GM21717 (cell line): ENCODE data around the gene CUBN.
"Not testable (repeated sequence)": the region's sequence is repeated elsewhere in the genome, so short reads cannot be mapped to it uniquely, and the experiment has no call there.

Source experiments
- ATAC-seq: cut with Tn5 transposase; IDR thresholded peaks from one replicate; pipeline ENCODE4 v1.9.1; 2021; ENCODE audit warnings: mild to moderate bottlenecking, moderate library complexity; ENCODE audit not compliant: unreplicated experiment

CUBN gene

DNA sequence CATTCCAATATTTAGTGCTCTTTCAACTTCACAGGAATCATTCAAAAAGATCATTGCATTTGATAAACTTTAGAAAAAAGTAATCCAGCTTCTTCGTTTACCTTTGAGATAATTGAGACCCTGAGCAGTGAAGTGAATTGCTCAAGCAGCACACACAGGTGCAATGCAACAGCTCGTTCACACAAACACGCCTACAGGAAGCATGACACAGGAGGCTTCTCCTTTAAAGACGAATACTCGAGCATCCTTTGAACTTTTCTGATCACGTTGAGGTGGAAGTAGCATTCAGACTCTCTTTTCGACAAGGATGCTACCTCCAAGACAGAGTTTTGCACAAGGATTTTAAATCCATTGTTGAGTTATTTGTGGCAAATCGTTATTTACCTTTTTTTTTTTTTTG lies 294.4 kb downstream of the CUBN start:
- no peak for ATAC-seq

- ATAC-seq, result no peak
These were observed 297.1 kb downstream of the CUBN start for GRCh38 chr10:16832351-16833080.

- ATAC-seq, result no peak
These were observed 300.9 kb downstream of the CUBN start for GRCh38 chr10:16828701-16829175.

GRCh38 chr10:16828114-16828568 lies 301.5 kb downstream of the CUBN start:
- ATAC-seq, result peak; percentile 79

DNA sequence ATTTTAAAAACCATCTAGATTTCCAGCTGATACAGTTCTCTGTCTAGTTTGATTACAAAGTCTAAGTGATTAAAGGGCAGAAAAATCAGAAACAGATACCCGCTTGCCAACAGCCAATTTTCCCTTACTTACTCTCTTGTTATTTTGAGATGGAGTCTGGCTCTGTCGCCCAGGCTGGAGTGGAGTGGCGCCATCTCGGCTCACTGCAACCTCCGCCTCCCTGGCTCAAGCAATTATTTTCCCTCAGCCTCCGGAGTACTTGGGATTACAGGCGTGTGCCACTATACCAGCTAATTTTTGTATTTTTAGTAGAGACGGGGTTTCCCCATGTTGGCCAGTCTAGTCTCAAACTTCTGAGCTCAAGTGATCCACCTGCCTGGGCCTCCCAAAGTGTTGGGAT lies 302.1 kb downstream of the CUBN start:
- not testable (repeated sequence) for ATAC-seq

GRCh38 chr10:16822726-16823360 lies 306.8 kb downstream of the CUBN start:
- no peak for ATAC-seq

DNA sequence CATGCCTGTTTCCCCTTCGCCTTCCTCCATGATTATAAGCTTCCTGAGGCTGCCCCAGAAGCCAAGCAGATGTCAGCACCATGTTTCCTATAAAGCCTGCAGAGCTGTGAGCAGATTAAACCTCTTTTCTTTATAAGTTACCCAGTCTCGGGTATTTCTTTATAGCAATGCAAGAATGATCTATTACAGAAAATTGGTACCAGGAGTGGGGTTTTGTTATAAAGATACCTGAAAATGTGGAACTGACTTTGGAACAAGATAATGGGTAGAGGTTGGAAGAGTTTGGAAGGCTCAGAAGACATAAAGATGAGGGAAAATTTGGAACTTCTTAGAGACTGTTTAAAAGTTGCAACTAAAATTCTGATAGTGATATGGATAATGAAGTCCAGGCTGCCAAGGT lies 307.6 kb downstream of the CUBN start:
- no peak for ATAC-seq

GRCh38 chr10:16820421-16820820 lies 309.2 kb downstream of the CUBN start:
- no peak for ATAC-seq

DNA sequence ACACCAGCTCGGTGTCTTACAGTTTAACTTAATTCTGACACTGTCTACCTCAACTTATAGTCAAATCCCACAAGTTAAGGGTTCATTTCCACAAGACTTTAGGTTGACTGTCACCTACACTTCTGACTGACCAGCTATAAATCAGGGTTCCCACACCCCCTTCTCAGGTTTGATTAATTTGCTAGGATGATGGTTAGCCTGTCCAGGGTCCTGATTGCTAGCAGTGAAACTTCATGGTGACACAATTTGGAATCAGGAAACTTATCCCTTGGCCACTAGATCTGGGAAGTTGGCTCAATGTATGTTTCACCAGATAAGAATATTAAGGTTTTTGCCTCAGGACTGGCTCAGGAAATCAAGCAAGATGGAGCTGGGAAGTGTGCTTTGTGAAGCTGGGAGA lies 309.6 kb downstream of the CUBN start:
- ATAC-seq, result no peak

DNA sequence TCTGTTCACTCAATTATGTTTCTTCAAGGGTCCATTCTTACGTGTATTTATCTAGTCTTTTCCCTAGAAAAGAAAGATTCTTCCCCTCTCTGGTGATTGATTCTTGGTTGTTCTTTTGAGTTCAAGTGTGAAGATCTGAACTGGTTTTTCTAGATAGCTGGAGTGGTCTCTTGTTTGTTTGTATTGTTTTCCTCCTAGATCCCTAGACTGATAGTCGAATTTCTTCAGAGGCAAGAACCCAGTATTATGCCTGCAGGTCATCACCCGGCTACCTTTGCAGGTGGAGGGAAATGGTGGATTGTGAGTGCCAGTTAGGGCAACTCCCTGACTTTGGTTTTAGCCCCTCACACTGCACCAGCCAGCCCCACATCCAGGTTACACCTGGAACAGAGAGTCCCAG lies 310.2 kb downstream of the CUBN start:
- ATAC-seq, result no peak

DNA sequence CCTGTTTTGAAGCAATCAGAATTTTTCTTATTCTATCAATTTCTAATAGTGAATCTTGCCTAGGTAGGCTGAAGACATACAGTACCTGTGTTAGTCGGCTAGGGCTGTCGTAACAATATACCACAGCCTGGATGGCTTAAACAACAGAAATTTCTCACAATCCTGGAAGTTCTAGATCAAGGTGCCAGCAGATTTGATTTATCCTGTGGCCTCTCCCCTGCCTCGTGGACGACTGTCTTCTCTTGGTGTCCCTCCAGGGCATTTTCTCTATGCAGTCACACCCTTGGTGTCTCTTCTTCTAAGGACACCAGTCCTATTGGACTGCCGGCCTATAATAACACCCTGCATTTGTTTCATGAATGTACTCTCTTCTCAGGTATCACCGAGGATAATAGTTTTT lies 310.6 kb downstream of the CUBN start:
- ATAC-seq, result no peak

DNA sequence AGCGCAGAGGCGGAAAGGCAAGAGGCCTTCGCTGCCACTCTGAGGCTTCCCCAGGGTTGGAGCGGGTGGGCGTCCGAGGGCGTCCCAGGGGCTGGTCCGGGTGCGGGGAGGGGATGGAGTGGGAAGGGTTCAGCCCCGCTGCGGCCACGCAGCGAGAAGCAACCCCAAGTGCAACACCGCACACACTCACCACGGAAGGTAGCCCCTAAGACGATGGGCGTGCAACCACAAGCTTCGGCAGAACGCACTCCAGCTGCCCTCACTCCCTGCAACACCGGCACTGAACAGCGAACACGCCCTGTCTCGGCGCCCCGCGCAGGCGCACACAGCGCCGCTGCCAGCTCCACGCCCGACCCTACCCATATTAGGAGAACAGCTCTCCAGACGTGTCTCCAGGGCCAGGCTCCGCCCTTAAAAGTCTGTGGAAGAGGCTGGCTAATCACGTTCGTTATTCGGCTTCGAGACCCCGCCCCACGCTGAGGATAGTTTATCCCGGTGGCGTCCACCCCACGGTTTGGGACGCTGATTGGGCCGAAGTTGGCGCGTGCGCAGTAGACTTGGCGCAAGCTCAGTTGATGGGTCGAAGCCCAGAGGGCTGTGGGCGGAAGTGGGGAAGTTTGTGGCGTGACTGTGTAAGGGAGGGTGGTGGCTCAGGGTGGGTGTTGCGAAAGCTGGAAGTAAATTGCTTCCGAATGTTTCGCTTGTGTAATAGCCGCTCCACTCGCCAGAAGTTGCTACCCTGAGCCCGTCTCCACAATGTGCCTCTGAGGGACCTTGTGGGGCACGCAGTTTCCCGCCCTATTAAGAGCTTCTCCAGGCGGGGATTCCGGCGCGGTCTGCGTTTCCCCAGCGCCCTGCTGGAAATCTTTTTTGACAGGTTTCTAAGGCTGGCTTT lies 312.2 kb downstream of the CUBN start, which contains the start of gene RSU1:
TSS of gene RSU1 (minus strand) at position 300 of the 895 bp plus-strand sequence. CDS start 343 bp downstream, outside the sequence.
- peak; percentile 99 for ATAC-seq

GRCh38 chr10:16816830-16817124 lies 312.8 kb downstream of the CUBN start:
- no peak for ATAC-seq

- ATAC-seq, result no peak
These were observed 313.4 kb downstream of the CUBN start for GRCh38 chr10:16816171-16816570.

DNA sequence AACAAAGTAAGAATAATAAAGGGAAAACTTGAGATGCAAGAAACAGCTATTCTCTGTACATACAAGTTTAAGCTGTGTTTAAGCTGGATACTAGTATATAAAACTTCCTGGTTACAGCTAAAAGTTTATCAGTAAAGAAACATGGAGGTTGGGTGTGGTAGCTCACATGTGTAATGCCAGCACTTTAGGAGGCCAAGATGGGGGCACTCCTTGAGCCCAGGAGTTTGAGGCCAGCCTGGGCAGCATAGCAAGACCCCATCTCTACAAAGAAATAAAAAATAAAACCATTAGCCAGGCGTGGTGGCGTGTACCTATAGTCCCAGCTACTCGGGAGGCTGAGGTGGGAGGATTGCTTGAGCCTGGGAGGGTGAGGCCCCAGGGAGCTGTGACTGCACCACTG lies 315.6 kb downstream of the CUBN start:
- ATAC-seq, result no peak

DNA sequence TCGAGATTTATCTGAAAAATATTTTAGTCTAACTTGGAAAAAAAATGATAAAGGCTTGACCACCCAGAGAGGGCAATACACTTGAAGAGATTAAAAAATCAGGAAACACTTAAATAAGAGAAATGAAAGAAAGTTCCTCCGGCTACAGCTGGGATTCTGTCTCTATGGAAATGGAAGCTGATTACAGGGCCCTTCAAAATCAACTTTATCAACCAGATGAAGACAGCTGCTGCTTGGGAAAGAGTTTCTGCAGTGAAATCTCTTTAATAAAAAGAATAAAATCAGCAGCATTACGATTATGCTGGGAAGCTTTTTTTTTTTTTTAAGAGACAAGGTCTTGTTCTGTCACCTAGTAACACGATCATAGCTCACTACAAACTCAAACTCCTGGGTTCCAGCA lies 316.9 kb downstream of the CUBN start:
- ATAC-seq, result no peak

- no peak for ATAC-seq
These were observed 317.8 kb downstream of the CUBN start for GRCh38 chr10:16811765-16812164.

DNA sequence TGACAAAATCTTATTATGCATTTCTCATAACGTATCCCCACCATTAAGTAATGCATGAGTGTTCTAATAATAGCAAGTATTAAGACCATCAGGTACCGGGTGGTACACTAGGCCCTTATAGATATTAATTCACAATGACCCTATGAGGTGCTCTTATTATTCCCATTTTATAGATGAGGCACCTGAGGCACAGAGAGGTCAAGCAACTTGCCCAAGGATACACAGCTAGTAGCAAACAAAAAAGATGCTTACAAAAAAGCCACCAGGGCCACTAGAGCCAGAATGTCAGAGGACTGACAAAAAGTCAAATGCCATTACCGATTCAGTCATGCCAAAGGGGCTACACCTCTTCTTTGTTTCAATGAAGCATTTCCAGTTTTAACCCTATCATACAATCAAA lies 318.3 kb downstream of the CUBN start:
- ATAC-seq, result no peak

- peak; percentile 75 for ATAC-seq
These were observed 320.4 kb downstream of the CUBN start for GRCh38 chr10:16809074-16809718.

DNA sequence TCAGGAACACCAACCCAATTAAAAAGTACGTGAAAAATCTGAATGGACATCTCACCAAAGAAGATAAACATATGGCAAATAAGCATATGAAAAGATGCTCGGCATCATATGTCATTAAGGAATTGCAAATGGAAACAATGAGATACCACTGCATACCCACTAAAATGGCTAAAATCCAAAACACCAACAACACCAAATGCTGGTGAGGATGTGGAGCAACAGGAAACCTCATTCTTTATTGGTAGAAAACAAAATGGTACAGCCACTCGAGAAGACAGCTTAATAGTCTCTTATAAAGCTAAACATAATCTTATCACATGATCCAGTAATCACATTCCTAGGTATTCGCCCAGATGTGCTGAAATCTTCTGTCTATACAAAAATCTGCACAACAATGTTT lies 325.5 kb downstream of the CUBN start:
- ATAC-seq, result no peak

DNA sequence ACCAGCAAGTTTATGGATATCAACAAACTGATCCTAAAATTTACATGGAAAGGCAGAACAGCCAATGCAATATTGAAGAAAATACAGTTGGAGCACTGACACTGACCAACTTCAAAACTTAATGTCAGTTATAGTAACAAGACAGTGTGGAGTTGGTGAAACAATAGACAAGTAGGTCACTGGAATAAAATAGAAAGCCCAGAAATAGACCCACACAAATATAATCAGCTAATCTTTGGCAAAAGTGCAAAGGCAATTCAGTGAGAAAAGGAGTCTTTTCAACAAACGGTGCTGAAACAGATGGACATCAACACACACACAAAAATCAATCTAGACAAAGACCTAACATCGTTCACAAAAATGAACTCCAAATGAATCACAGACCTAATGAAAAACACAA lies 326.1 kb downstream of the CUBN start:
- no peak for ATAC-seq
